ENCODE measurements around the gene TXNRD1. TPM values are rescaled to one million over a fixed set of nuclear protein-coding genes. Genes with fewer than 3 reads are reported as not detected.
"Not testable (repeated sequence)": the region's sequence is repeated elsewhere in the genome, so short reads cannot be mapped to it uniquely, and the experiment has no call there.

TXNRD1 gene
- total and polyA plus RNA-seq, 5 donors: 57.9 to 187 (median 144) TPM

DNA sequence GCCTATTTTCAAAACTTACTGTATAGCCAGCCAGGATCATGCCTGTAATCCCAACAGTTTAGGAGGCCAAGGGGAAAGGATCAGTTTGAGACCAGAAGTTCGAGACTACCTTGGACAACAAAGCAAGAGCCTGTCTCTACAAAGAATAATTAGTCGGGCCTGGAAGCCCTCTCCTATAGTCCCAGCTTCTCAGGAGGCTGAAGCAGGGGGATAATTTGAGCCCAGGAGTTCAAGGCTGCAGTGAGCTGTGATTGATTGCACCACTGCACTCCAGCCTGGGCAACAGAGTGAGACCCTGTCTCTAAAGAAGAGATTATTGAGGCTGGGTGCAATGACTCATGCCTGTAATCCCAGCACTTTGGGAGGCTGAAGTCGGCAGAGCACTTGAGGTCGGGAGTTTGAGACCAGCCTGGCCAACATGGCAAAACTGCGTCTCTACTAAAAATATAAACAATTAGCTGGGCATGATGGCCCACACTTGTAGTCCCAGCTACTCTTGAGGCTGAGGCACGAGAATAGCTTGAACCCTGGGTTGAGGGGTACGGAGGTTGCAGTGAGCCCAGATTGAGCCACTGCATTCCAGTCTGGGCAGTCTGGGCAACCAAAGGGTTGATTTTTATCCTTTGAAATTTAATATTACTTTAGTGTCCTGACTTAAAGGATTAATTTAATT is 102.1 kb downstream of the TXNRD1 start:
- Histone ChIP-seq H3K27me3 (ENCODE audit: control insufficient read depth, insufficient read depth) (no peaks in the 10 kb centered on the region), H3K9me3 (ENCODE audit: control insufficient read depth, low read length) (no peaks in the 10 kb centered on the region), H3K4me3 (ENCODE audit: low read length) (no peak overlapping the region), H3K4me1 (ENCODE audit: control insufficient read depth, insufficient read depth, low read length) (no peaks in the 10 kb centered on the region), H3K27ac (ENCODE audit: low read length) (no peak overlapping the region)
- DNase-seq (no peak), ATAC-seq (no peak)
- WGBS: 92% methylated on average over 7 of the region's 7 CpGs
- intact Hi-C loops (cut with DNase I): no loop called here

DNA sequence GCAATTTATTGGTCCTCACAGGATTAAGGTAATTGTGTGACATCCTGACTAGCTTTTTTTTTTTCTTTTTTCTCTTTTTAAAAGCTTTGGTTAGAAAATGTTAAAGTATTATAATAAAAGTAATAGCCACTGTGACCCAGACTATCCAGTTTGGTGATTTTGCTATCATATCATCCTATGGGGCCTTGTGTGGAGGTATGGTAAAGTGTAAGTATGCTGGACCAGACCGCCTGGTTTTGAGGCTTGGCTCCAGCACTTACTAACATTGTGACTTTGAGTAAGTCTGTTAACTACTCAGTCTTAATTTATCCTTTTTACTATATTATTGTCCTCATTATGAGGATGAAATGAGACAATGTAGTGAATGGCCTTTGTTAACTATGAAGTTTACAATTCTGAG is 103.4 kb downstream of the TXNRD1 start:
- Histone ChIP-seq H3K4me1 (ENCODE audit: control insufficient read depth, insufficient read depth, low read length) (no peaks in the 10 kb centered on the region), H3K27ac (ENCODE audit: low read length) (no peak overlapping the region), H3K27me3 (ENCODE audit: control insufficient read depth, insufficient read depth) (no peaks in the 10 kb centered on the region), H3K9me3 (ENCODE audit: control insufficient read depth, low read length) (no peaks in the 10 kb centered on the region), H3K4me3 (ENCODE audit: low read length) (no peak overlapping the region)
- 96% methylated on average over 1 of the region's 1 CpG for WGBS
- no peak for DNase-seq
- intact Hi-C loops (cut with DNase I): no loop called here
- no peak for ATAC-seq

DNA sequence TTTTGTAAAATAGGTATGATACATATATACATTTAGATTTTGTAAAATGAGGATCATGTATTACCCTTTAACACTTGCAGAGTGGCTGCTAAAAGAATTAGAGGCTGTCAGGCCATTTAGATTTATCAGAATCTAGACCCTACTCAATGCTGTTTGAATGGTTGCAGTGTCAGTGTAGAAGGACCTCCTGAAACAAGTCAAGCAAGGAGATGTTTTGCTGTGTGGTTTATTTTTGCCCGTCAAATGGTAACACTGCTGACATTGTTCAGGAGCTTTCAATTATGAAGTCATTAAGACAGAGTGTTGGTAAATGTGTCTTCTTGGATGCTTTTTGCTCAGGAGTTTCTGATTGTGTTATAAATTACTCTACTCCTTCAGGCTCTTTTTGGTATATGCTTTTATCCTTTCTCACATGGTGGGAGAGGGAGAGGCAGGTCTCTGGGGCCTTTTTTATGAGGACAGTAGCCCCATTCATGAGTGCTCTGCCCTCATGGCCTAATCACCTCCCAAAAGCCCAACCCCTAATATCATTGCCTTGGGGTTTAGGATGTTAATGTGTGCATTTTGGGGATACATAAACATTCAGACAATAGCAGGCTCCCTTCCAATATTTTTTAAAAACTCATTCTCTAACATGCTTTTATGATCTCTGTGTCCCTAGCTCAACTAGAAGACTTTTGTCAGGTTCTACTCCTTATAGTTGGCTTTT is 104.5 kb downstream of the TXNRD1 start:
- intact Hi-C loops (cut with DNase I): no loop called here

DNA sequence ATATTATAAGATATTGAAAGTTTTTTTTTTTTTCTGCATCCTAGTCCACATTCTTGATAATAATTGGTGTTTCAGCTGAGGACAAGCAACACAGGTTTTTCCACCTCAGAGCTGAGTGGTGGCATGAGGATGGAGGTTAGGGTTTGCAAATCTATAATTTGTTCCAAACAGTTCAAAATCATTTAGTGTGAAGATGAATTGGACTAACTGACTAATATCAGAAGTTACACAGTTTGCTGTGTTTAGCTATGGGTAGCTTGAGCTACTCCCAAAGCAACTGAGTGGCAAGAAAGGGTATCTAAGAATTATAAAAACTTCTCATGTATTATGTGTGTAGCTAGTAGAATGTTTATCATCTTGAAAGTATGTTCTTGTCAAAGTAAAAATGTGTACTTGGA is 105.0 kb downstream of the TXNRD1 start:
- Histone ChIP-seq H3K27me3 (ENCODE audit: control insufficient read depth, insufficient read depth) (no peaks in the 10 kb centered on the region), H3K9me3 (ENCODE audit: control insufficient read depth, low read length) (no peaks in the 10 kb centered on the region), H3K4me3 (ENCODE audit: low read length) (no peak overlapping the region), H3K27ac (ENCODE audit: low read length) (no peak overlapping the region), H3K4me1 (ENCODE audit: control insufficient read depth, insufficient read depth, low read length) (no peaks in the 10 kb centered on the region)
- ATAC-seq (no peak), DNase-seq (no peak)
- intact Hi-C loops (cut with DNase I): no loop called here

More for the DNA sequence above, 104.5 kb downstream of the TXNRD1 start:
- ATAC-seq: no peak
- no peak overlapping the region for H3K4me3 ChIP-seq (ENCODE audit: low read length)
- no peak for DNase-seq
- no peak overlapping the region for H3K27ac ChIP-seq (ENCODE audit: low read length)
- H3K9me3 ChIP-seq (ENCODE audit: control insufficient read depth, low read length): no peaks in the 10 kb centered on the region
- H3K27me3 ChIP-seq (ENCODE audit: control insufficient read depth, insufficient read depth): no peaks in the 10 kb centered on the region
- WGBS: 85% methylated on average over 1 of the region's 1 CpG
- H3K4me1 ChIP-seq (ENCODE audit: control insufficient read depth, insufficient read depth, low read length): no peaks in the 10 kb centered on the region

DNA sequence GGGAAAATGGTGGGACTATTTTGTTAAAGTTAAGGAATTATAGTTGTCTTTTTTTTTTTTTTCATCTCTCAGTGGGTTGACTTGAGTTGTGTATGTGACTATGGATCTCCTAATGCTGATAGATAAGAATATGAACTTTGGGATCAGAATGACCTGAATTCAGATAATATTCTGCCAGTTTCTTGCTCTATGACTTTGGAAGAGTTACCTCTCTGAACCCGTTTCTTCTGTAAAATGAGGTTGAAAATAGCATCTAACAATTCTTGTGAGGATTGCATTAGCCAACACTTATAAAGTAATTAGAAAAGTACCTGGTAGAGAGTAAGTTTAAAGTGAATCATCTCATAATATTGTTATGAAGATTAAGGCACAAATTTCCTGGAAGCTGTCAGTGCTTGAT is 106.4 kb downstream of the TXNRD1 start:
- no peak overlapping the region for H3K27ac ChIP-seq (ENCODE audit: low read length)
- no peaks in the 10 kb centered on the region for H3K4me1 ChIP-seq (ENCODE audit: control insufficient read depth, insufficient read depth, low read length)
- WGBS: 97% methylated on average over 1 of the region's 1 CpG
- H3K4me3 ChIP-seq (ENCODE audit: low read length): no peak overlapping the region
- H3K27me3 ChIP-seq (ENCODE audit: control insufficient read depth, insufficient read depth): no peaks in the 10 kb centered on the region
- H3K9me3 ChIP-seq (ENCODE audit: control insufficient read depth, low read length): no peaks in the 10 kb centered on the region
- DNase-seq: no peak
- intact Hi-C loops (cut with DNase I): no loop called here
- ATAC-seq: no peak

DNA sequence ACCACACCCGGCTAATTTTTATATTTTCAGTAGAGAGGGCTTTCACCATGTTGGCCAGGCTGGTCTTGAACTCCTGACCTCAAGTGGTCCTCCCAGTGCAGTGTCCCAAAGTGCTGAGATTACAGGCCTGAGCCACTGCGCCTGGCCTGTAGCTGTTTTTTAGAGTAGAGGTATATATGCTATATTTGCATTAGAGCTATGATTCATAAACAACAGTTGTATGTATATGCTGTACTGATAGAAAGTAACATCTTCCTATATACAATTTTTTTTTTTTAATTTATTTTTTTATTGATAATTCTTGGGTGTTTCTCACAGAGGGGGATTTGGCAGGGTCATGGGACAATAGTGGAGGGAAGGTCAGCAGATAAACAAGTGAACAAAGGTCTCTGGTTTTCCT is 107.0 kb downstream of the TXNRD1 start:
- DNase-seq; intact Hi-C loops (cut with DNase I); H3K27me3 ChIP-seq (ENCODE audit: control insufficient read depth, insufficient read depth); H3K4me1 ChIP-seq (ENCODE audit: control insufficient read depth, insufficient read depth, low read length); H3K4me3 ChIP-seq (ENCODE audit: low read length); H3K27ac ChIP-seq (ENCODE audit: low read length); ATAC-seq; H3K9me3 ChIP-seq (ENCODE audit: control insufficient read depth, low read length): not testable (repeated sequence)
- 100% methylated on average over 2 of the region's 2 CpGs for WGBS

DNA sequence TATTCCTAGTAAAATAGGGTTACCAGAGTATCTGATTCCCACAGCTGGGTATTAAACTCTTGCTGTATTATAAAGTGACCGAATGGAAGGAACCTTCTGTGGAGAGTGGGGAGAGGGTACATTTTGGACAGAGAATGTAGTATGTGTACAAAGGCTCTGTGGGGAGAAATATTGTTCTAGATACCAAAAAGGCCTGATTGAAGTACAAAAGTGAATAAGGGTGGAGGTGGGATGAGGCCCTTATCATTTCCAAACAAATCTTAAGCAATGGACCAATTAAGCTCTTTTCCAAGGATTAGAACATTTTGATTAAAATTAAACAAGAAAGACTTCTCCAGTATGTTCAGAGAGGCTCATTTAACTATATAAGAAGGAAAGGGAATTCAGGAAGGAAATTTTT is 108.3 kb downstream of the TXNRD1 start:
- no peak overlapping the region for H3K27ac ChIP-seq (ENCODE audit: low read length)
- WGBS: 97% methylated on average over 1 of the region's 1 CpG
- H3K4me1 ChIP-seq (ENCODE audit: control insufficient read depth, insufficient read depth, low read length): no peaks in the 10 kb centered on the region
- intact Hi-C loops (cut with DNase I): no loop called here
- H3K9me3 ChIP-seq (ENCODE audit: control insufficient read depth, low read length): no peaks in the 10 kb centered on the region
- no peak for DNase-seq
- ATAC-seq: no peak
- no peaks in the 10 kb centered on the region for H3K27me3 ChIP-seq (ENCODE audit: control insufficient read depth, insufficient read depth)
- H3K4me3 ChIP-seq (ENCODE audit: low read length): no peak overlapping the region

DNA sequence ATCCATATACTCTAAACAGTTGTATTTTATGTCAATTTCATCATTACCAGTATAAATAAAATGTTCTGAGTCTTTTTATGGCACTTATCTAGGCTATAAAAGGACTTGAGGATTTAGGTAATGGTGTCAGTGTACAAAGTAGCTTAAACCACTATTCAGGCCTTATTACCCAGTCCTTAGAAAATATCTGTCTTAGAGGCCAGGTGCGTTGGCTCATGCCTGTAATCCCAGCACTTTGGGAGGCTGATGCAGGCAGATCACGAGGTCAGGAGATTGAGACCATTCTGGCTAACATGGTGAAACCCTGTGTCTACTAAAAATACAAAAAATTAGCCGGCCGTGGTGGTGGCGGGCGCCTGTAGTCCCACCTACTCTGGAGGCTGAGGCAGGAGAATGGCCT is 112.7 kb downstream of the TXNRD1 start:
- H3K9me3 ChIP-seq (ENCODE audit: control insufficient read depth, low read length); H3K27me3 ChIP-seq (ENCODE audit: control insufficient read depth, insufficient read depth); intact Hi-C loops (cut with DNase I); H3K4me3 ChIP-seq (ENCODE audit: low read length); ATAC-seq; DNase-seq; H3K4me1 ChIP-seq (ENCODE audit: control insufficient read depth, insufficient read depth, low read length); H3K27ac ChIP-seq (ENCODE audit: low read length): not testable (repeated sequence)
- 97% methylated on average over 6 of the region's 6 CpGs for WGBS

DNA sequence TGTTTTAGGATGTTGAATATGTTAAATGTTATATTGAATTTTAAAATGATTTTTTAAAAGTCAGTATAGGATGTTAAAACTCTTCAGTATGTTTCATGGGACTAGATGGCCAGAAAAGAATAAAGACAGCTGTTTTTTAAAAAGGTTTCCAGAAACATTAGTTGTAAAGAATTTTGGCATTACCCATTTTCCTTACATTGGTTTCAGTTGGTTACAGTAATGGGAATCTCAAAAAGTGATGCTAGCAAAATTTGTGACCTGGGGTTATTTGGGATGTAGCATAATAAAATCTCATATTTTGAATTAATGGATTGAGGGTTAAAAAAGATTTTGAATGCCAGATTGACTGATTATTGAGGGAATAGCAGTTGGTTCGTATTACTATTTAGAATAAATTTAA is 113.2 kb downstream of the TXNRD1 start:
- ATAC-seq (no peak), DNase-seq (no peak)
- no peaks in the 10 kb centered on the region for H3K9me3 ChIP-seq (ENCODE audit: control insufficient read depth, low read length)
- H3K27ac ChIP-seq (ENCODE audit: low read length): no peak overlapping the region
- intact Hi-C loops (cut with DNase I): no loop called here
- H3K4me3 ChIP-seq (ENCODE audit: low read length): no peak overlapping the region
- H3K27me3 ChIP-seq (ENCODE audit: control insufficient read depth, insufficient read depth): no peaks in the 10 kb centered on the region
- H3K4me1 ChIP-seq (ENCODE audit: control insufficient read depth, insufficient read depth, low read length): no peaks in the 10 kb centered on the region
- WGBS: 88% methylated on average over 1 of the region's 1 CpG

DNA sequence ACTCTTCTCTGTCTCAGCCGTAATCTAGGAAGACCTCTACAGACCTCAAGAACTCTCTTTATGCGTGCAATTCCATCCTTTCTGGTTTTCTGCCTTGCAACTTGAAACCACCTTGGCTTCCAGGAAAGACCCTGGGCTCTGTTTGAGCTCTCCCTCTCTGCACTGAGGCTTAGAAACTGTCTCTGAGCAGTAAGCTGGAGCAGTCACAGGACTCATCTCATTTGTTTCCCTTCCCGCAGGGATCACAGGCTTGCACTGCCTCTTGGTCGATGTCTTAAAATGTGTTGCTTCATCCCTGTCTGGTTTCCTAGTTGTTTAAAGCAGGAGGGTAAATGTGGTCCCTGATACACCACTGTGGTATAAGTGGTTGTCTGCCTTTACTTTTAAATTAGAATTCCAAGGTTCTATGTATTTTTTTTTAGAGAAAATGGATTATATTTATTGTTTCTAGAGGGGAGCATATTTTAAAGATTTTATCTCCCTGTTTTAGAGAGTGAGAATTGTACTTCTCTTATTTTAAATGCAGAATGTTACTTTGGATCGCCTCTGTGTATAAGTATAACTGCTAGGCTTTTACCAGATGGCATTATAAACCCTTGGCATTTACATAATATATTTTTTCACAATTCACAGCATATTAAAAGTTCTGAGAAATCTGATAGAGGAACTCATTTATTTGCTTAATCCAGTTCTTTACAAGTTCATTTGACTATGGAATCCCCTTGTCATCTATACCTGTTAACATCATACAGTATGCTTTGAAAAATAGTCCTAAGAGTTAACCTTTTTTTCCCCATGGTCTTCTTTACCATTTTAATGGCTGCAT is 114.3 kb downstream of the TXNRD1 start:
- Histone ChIP-seq H3K27me3 (ENCODE audit: control insufficient read depth, insufficient read depth) (no peaks in the 10 kb centered on the region), H3K4me1 (ENCODE audit: control insufficient read depth, insufficient read depth, low read length) (no peaks in the 10 kb centered on the region), H3K27ac (ENCODE audit: low read length) (no peak overlapping the region), H3K4me3 (ENCODE audit: low read length) (no peak overlapping the region), H3K9me3 (ENCODE audit: control insufficient read depth, low read length) (no peaks in the 10 kb centered on the region)
- intact Hi-C loops (cut with DNase I): no loop called here
- ATAC-seq (no peak), DNase-seq (no peak)
- WGBS: 86% methylated on average over 5 of the region's 5 CpGs

DNA sequence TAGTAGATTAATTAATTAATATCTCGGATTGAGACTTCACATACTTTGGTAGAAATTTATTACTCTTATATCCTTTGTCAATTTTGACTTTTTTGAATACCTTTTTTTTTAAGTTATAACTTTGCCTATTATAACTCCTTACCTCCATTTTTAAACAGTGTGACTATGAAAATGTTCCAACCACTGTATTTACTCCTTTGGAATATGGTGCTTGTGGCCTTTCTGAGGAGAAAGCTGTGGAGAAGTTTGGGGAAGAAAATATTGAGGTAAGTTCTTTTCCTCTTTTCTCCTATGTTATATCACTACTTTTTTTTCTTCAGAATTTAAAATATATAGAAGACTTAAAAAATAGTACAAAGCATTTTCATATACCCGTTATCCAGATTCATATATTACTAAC is 115.8 kb downstream of the TXNRD1 start:
- ATAC-seq: no peak
- no peak overlapping the region for H3K4me3 ChIP-seq (ENCODE audit: low read length)
- no peaks in the 10 kb centered on the region for H3K27me3 ChIP-seq (ENCODE audit: control insufficient read depth, insufficient read depth)
- DNase-seq: no peak
- intact Hi-C loops (cut with DNase I): no loop called here
- H3K4me1 ChIP-seq (ENCODE audit: control insufficient read depth, insufficient read depth, low read length): no peaks in the 10 kb centered on the region
- no peak overlapping the region for H3K27ac ChIP-seq (ENCODE audit: low read length)
- H3K9me3 ChIP-seq (ENCODE audit: control insufficient read depth, low read length): no peaks in the 10 kb centered on the region
- WGBS: 96% methylated on average over 2 of the region's 2 CpGs

Measured in right cardiac atrium (tissue), 5 donors.